CD4-positive, alpha-beta T cell treated with Interleukin-15 for 4 hours (primary cell): ENCODE results near the gene KCTD16.

Experiments used
- DNase-seq: peaks from one replicate; pipeline ENCODE4 v3.0.0-alpha.2; 2020; ENCODE audit warnings: low spot score

KCTD16 gene

DNA sequence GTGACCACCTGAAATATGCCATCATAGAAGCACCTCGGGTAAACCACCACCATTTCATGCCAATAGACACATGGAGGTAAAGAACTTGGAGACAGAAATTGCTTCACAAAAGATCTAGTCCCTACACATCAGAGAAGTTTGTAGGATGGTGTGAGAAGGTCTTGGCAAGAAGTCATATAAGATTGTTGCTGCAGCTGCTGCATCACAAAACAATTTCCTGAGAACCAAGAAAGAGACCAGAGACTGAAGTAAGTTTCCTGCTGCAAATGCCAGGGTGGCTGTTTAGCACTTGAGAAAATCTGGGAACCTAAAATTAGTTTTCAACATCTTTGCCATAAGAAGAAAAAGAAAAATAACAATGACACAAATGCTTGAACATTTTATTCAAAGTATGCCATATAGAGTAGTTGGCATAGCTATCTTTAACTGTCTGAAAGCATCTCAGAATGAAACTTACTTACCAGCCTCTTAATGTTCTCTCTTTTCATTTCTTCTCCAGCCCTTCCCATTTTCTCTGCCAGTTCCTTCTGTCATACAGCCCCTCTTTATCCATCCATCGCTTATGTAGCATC lies 114.3 kb downstream of the KCTD16 start:
- no peak for DNase-seq

DNA sequence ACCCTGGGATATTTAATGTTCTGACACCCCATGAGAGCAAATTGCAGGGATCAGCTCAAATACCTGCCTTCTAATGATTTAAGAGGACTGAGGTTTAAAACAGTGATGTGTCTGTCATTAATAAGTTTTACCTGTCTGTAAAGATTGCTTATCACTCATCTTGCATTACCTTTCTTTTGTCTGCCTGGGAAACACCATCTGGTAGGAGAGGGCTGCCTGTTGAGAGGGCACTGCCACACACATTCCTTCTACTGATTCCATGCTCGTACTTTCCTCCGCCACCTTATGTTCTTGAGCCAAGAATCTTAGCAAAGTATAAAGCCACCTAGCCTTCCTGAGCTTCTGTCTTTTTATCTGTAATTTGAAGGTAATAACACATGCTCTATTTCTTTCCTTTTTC lies 118.6 kb downstream of the KCTD16 start:
- no peak for DNase-seq

DNA sequence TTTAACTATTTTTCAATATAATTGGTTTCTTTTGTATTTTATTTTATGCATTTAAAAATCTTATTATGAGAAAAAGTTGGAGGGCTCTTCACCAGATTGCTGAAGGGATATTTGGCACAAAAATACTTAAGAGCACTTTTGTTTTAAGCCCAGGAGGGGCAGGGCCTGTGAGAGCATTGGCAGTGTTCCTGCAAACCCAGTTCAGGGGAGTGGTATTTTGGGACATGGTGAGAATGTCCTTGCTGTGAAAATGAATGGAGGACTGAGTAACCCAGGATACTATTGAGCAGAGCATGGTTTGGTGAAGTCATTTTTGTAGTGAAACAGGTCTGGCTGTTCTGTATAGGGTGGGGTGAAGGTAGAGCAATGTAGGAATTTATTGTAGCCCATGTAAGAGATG lies 121.4 kb downstream of the KCTD16 start:
- no peak for DNase-seq

DNA sequence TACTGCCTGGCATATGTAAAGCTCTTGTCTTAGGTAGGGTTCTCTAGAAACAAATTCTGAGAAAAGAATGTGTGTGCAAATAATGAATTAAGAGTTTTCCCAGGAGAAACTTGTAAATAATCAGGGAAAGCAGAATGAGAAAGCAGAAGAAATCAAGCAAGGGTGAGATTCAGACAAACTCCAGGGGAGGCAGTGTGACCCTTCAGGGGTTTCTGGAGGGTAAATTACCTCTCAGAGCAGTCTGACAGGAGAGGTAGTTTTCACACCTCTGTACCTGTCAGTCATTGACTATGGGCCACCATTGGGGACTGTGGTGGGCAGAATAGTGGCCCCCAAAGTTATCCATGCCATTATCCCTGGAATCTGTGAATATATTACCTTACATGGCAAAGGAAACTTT lies 124.6 kb downstream of the KCTD16 start:
- no peak for DNase-seq

DNA sequence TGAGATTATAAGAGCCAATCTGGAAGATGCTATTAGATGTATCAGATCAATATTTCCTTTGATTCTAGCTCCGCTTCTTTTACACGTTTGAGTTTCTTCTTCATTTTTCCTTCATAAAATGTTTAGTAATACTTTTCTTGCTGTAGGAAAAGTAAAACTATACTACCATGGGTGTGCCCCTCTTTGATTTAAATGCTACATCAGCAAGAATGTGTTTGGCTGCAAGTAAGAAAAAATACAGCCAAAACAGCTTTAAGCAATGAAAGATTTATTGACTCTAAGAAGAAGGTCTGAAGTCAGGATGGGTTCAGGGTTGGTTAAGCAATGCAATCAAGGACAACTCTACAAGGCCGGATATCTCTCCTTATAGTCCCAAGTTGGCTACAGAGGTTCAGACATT lies 126.4 kb downstream of the KCTD16 start:
- DNase-seq, result no peak

DNA sequence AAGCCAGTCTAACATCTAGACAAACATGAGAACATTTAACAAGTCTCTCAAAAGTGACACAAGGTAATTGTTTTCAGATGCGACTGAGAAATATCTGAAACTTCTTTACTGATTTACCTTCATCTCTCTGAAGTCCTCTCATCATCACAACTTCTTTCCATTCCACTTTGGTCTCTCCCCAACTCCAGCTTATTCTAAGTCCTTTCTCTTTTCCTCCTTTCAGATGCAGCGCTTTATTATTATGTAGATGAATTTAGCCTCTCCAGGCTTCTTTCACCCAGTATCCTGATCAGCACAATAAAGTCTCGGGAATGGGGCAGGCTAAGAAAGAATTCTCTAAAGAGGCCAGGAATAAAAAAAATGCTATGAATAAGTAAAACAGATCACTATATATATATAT lies 128.0 kb downstream of the KCTD16 start:
- DNase-seq, result no peak

DNA sequence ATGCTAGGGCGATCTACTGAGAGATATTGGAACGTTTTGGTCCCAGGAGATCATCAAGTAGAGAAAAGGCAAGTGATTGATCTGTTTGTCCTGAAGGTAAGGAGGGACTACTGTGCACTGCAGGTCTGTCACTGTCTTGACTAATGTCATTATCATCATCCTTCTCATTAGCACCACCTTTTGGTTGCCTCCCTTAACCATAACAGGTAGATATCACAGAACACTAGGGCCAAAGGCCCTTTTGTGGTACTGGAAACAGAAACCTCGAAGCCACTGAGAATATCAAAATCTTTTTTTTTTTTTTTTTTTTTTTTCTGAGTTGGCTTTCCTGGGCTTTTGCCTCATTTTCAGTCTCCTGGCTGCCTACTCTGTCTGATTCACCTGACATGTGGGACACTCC lies 134.0 kb downstream of the KCTD16 start:
- no peak for DNase-seq

DNA sequence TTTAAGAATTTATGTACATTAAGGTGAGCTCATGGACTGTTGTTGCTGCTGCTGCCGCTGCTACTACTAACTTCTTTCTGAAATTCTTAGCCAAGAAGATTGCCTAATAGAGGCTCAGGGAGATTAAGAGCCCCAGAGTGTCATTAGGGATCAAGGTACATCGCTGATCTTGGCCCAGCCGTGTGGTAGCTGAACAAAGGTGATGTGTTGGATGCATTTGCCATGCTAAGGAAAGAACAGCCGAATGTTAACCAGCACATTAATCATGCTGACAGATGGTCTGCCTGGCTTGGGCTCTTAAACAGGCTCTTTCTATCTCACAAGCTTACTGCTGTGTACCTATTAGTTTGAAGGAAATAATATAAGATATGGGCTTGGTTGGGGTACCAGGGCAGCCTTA lies 137.1 kb downstream of the KCTD16 start:
- no peak for DNase-seq

DNA sequence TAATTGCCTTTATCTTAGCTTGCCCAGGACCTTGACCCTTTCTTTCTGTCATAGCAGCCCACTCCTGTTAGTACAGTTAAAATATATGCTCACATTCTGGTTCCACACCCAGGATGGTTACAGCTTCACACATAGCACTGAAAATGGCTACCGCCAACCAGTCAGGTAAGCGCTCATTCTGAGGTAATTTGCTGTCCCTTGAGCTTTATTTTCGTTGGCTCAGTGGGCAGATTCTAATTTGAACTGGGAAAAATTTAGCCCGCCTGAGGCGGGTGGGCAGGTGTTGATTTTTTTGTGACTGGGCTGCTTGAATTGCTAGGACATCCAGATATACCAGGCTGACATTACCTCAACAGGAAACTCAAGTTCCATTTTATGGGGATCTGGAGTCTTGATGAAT lies 137.5 kb downstream of the KCTD16 start:
- no peak for DNase-seq

DNA sequence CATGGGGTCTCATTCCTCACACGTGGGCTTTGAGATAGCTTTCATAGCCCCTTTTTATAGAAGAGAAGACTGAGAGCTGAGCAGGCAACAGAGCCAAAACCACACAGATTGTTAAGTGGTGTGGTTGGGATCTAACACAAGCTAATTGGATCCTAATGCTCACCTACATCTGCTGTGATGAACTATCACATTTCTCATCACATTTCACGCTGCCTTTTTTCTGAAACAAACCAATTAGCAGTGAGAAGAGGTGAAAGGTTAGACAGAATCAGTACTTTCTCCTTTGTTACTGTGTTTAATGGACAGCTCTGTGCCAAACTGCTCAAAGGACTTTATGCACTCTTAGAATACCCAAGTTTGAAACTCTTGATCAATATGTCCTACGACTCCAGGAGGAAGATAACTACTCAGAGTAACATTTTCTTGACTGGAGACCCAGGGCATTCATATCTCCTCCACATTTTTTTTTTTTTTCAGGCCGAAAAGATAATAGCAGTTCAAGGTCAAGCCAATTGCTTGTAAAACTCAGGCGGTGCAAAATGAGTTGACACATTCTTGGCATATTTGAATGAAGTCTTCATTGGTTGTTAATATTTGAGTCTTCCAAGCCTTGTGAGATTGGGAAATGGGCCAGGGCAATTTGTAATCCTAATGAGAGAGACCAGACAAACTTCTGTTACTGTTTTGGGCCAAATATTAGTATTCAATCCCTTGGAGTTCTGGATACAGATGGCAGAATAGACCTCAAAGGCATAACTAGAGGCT lies 138.4 kb downstream of the KCTD16 start:
- DNase-seq, result no peak

DNA sequence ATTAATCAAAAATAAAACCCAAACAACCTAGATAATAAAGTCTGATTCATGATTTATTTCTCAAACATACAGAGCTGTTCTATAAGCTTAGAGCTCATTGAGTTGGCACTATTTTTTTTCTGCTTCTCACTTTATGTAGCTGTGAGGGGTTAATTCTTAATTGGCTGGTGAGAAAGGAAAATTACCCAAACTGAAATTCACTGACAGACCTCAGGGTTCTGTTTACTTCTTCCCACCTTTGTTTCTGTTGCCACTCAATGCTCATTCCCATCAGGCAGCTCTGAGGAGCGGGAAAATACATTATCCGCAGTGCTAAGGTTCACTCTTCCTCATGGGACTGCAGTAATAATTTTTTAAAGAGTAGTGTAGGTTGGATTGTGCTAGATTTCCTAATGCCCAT lies 139.9 kb downstream of the KCTD16 start:
- DNase-seq, result no peak

DNA sequence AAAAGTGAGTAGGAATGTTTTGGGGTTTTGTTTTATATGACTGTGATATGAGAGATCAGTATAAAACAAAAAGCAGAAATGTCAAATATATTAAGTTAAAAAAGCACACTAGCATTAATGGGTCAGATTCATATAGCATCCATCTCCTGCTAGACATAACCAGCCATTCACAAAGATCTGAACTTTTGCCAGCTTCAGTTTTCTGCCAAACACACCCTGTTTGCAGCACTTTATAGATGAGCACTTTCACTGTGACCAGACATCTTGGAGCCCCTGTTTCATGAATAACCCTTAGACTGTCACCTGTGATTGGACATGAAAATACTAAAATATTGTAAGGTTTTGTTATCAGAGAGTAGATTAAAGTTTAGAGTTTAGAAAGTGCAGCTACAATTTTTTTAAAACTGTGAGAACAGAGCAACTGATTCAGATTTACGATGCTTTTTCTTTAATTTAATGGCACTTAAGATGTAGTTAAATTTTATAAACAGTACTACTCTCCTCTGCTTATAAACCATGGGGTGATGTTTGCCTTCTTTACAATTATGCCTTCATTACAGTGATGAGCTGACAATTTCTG lies 142.6 kb downstream of the KCTD16 start:
- DNase-seq, result no peak

DNA sequence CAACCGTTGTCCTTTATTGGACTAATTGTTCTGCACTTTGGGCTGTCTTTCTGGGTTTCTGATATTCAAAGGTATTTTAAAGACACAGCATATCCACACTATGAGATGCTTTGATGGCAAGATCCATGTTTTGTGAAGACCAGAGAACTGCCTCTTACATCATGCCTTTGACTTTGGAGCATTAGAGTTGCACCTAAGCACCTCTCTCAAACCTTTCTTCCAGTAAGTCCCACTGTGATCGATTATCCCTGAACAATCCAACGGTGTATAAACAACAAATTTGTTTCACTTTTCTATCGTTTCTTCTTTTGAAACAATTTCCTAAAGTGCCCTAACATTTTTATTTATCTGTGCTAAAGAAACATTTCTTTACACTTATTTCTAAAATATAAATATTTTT lies 144.4 kb downstream of the KCTD16 start:
- DNase-seq, result no peak

DNA sequence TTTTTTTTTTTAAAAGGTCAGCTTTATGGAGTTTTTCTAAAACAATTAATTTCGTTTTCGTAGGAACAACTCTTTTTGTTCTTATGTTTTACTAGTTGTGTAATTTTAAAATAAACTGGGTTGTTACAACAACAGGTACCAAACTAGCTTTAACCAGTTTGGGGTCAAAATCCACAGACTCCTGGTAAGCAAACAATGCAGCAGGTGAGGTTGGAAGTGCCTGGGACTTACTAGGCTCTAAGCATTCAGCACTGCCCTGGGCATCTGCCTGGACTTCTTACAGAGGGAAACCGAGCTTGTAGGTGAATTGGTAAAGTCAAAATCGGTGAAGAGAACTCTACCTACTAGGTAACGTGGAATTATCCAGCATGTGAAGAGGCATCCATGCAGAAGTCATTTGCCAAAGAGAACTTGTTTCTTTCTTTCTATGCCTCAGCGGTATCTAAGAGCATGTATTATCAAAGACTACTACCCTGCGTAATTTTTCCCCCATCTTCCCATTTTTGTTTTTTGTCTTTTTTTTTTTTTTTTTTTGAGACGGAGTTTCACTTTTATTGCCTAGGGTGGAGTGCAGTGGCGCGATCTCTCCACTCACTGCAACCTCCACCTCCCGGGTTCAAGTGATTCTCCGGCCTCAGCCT lies 145.4 kb downstream of the KCTD16 start:
- no peak for DNase-seq

DNA sequence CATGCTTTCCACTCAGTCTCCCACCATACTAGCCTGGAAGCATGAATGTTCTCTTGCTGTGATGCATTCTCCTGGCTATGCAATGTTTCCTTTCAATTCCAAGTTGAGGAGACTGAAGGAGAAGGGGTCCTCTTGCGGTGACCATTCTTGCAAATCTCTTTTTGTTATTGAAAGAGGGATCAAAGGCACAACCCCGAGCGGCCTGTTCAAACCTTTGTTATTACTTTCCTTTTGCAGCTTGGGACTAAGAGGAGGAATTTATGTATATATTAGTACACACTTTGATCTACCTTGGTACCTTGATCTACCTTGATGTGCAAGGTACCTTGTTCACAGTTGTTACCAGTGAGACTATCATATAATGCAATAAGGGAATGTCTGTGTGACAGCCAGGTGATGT lies 147.3 kb downstream of the KCTD16 start:
- no peak for DNase-seq

DNA sequence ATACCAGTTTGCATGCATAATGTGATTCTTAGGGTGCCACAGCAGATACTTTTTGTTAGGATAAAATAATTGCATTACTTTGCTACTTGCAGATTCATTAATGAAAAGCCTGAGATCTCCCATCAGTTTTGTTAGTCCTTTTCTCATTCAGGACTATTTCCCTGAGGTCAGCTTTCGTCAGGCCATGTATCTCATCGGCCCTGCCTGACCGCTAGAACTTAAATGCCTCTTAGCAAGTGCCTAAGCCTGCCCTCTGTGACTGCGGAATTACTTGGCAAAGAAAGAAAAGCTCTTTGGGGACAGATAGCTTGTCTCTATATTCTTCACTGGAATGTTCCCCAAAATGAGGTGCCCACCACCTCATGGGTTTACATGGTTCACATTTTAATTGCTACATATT lies 147.8 kb downstream of the KCTD16 start:
- no peak for DNase-seq

DNA sequence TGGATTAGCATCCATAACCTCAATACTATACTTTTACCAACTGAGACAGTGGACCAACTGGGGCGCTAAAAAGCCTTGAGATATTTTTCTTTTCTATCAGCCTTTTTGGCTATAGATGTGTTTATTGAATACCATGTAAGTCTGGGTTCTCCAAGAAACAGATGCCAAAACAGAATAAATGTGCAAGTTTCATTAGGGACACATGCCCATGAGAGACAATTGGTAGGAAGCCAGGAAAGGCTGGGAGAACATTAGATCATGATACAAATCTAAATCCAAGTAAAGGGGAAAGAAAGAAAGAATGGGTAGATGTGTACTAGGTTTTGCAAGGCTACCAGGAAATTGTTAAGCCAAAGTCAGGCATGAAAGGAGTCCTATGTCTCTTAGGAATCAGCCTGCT lies 152.5 kb downstream of the KCTD16 start:
- no peak for DNase-seq

DNA sequence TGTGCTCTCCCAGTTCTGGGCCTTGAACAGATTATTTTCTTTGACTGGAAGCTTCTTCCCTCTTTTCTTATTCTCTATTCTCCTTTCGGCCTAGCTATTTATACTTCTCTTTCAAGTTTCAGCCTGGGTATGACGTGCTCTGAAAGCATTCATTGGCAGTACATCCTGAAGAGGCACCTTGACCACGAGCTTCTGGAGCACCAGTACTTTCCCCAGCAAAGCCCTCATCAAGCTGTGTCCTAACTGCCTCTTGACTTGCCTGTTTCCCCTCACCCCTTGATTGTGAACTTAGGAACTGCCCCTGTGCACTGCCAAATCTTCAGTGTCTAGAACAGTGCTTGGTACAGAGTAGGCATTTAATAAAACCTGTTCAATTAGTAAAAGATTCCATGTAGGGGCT lies 154.9 kb downstream of the KCTD16 start:
- no peak for DNase-seq

DNA sequence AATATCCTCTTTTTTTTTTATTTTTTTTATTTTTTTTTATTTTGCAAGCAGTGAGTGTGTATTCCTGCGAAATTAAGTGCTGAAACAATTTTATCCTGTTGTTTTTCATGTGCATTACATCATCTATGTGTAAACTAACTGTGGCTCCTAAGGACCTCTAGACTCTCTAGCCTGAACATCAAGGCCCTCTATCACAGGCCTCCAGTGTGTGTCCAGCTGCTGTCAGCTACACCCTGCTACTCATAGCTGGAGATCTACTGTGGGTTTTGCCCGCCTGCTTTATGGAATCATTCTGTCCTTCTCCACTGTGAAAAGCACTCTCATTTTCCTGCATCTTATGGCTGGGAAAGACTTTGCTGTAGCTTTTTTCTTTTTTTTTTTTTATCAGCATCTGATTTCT lies 157.8 kb downstream of the KCTD16 start:
- no peak for DNase-seq

DNA sequence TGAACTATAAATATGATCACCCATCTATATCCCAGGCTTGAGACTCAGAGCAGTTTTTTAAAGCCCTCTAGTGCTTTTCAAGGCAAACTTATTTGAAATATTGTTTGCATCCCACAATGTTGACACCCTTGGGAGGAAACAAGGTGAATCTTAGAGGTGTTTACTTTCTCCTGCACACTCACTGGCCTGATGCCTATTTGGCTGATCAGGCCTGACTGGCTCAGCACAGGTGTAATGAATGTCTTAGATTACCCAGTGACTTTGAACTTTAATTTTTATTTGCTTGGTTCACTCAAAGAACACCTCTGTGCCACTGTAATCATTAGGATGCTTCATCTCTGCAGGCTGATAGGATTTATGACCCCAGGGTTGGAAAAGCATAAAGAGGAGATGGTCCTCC lies 158.3 kb downstream of the KCTD16 start:
- DNase-seq, result no peak

DNA sequence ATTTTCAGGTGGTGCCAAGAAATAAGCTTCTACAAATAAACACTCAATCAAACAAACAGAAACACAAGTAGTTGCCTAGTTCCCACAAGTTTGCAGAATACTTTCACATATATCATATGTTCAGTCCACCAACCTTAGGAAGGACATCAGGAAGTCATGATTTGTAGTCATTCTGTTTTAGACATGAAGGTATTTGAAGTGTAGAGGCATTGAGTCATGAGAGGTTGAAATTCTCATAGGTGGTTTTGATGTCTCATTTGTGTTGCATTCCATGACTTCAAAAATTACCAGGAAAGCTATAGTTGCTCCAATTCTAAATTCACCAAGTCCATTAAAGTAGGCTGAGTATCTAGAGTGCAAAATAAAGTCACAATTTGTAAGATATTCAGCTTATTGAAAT lies 159.0 kb downstream of the KCTD16 start:
- no peak for DNase-seq

DNA sequence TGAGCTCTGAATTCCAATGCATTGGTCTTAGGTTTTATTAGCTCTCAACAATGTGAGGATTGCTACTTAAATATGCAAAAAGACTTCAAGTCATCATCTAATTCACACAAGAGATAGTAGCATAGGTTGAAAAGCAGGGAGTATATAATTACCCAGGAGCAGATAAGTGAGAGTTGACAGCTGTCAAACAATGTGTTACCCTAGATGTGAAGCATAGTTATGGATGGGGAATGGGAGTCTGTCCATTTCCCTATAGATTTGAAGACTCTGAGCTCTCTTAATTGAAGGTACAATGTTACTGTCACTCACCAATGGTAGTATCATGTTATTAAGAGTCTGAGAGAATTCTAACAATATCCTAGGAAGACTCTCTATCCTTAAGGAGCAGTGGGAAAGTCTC lies 160.7 kb downstream of the KCTD16 start:
- no peak for DNase-seq

DNA sequence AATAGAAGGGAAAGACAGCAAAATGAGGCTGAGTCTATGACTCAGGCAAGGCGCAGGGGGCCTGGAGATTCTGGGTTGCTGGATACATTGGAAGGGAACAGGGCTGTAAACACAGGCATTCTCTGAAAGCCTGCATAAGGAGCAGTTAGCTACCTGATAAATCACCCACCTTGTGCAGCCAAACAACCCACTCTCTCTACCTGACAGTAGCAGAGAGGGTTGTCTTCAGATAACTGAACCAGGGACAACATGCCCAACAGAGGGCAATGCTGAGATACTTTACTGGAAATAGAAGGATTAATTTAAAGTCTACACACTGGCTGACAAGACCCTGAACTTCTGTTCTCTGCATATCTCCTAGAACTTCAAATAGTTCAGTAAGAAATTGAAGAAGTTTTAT lies 161.6 kb downstream of the KCTD16 start:
- no peak for DNase-seq
